ENCODE data around the gene MARVELD3.
"Not testable (repeated sequence)": the region's sequence is repeated elsewhere in the genome, so short reads cannot be mapped to it uniquely, and the experiment has no call there.

DNA sequence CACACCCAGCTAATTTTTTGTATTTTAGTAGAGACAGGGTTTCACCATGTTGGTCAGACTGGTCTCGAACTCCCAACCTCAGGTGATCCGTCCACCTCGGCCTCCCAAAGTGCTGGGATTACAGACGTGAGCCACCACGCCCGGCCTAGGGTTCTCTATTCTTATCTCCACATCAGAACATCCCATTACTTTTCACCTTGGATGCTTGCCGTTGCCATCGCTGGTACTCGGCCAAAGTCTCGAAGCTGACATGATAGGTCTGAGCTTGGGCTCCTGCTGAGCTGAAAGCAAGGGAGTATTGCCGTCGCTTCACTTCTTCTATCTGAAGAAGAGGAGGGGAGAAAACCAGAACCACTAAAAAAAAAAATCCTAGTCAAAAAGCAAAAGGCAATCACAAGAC, 58.3 kb downstream of the MARVELD3 start:
- not testable (repeated sequence) for TF ChIP-seq CTCF (IDR thresholded peaks at IDR 0.05 in 8 of 11, conservative IDR thresholded peaks at IDR 0.05 in 3 of 11); POLR2A (IDR thresholded peaks at IDR 0.05); POLR2AphosphoS5 (IDR thresholded peaks at IDR 0.05)
